ENCODE results near the gene COASY.

Gene COASY

DNA sequence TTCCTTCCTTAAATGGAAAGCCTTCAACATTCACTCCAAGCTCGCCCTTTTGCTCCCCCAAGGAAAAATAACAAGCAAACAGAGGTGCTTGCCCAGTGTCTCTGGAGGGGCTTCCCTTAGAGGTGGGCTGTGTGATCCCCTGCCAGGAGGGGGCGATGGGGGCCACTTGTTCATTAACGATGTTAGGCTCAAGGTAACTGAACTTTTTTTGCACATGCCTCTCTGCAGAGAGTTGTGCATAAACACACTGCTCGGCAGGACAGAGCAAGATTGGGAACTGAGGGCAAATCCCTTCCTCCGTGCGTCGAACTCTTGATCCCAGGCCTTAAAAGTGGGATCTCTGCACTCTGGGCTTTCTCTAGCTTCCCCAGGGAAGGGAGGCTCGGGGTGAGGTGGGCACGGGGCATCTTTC, 41.4 kb upstream of the COASY start:
- H3K27ac ChIP-seq (ENCODE audit: low read depth, low read length): peak overlapping the region; percentile 96
- H3K27me3 ChIP-seq (ENCODE audit: control insufficient read depth in 1 of 2, insufficient read depth in 2 of 2, low read length in 2 of 2): no peaks in the 10 kb centered on the region
- no peaks in the 10 kb centered on the region for H3K9me3 ChIP-seq (ENCODE audit: low read length)
- H3K4me3 ChIP-seq (ENCODE audit: low read depth in 1 of 2, low read length in 2 of 2): no peak overlapping the region
- peak overlapping the region; percentile 21 for H3K9ac ChIP-seq (ENCODE audit: low read length)
- H3K36me3 ChIP-seq (ENCODE audit: insufficient read depth, low read length): peaks cover 4% of the 10 kb centered on the region
- peaks cover 73% of the 10 kb centered on the region for H3K4me1 ChIP-seq (ENCODE audit: insufficient read depth, low read length)

DNA sequence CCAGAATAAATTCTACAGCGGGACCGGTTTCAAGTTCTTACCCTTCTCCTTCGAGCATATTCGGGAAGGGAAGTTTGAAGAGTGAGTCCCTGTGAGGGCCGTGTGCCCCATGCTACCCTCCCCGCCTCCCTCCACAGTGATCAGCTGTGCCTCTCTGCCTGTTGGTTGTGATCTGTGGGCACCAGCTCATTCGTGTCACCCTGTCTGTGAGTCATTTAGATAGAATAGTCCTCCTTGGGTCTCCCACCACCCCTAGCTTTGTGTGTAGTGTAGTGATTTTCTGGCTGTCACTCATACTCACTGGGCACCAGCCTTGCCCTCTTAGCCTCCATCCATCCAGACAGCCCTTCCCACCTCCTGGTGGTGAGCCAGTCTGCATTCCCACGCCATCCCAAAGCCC, 40.9 kb upstream of the COASY start:
- peak overlapping the region; percentile 96 for H3K27ac ChIP-seq (ENCODE audit: low read depth, low read length)
- peaks cover 4% of the 10 kb centered on the region for H3K36me3 ChIP-seq (ENCODE audit: insufficient read depth, low read length)
- H3K9me3 ChIP-seq (ENCODE audit: low read length): no peaks in the 10 kb centered on the region
- peaks cover 73% of the 10 kb centered on the region for H3K4me1 ChIP-seq (ENCODE audit: insufficient read depth, low read length)
- H3K27me3 ChIP-seq (ENCODE audit: control insufficient read depth in 1 of 2, insufficient read depth in 2 of 2, low read length in 2 of 2): no peaks in the 10 kb centered on the region
- peak overlapping the region in 1 of 2 donors; percentile 21 for H3K4me3 ChIP-seq (ENCODE audit: low read depth in 1 of 2, low read length in 2 of 2)
- peak overlapping the region; percentile 21 for H3K9ac ChIP-seq (ENCODE audit: low read length)

DNA sequence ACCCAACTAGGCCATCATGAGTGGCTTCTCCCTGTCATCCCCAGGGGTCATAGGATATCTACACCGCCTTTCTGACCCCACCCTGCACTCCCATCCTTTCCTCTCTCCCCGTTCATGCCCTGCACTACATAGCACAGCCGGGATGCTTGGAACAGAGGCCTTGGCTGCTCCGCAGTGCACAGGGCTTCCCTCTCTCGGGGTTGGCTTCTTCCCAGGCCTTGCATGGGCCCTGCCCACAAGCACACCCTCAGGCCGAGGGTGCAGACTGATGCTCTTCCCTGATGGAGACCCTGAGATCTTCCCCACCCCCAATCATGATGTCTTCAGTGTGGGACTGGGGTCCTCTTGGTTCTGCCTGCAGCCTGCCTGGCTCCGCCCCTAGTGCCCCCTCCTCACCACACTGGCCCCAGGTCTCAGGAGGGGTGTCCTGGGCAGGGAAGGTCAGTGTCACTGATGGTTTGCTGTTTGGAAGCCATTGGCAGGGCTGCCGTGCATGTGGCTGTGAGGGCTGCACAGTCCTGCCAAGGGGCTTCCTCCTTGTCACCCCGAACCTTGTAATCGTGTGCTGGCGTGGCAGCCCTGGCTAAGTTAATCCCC, 40.2 kb upstream of the COASY start:
- Histone ChIP-seq H3K9ac (ENCODE audit: low read length) (peak overlapping the region; percentile 20), H3K4me3 (ENCODE audit: low read depth in 1 of 2, low read length in 2 of 2) (no peak overlapping the region), H3K4me1 (ENCODE audit: insufficient read depth, low read length) (peaks cover 70% of the 10 kb centered on the region)

DNA sequence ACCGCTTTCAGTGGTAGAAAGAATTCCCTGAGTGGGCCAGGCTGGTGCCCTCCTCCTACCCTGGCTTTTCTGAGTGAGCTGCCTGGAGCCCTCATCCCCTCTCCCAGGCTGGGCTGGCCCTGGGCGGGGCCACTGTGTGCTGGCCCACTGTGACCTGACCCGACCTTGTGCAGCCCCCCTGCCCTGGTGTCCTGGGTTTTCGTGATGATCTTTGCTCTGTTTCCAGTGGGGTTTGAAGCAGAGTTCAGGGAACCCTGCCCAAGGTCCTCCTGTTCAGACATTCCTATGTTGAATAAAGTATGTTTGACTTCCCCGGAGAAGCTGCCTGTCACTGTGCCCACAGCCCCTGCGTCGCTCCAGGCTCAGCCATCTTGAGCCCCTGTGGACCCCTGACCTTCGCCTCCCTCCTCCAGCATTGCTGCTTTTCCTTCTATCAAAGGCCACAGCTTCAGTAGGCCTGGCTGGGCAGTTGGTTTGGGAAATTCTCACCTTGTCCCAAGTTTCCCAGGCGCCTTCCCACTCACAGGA, 39.6 kb upstream of the COASY start:
- Histone ChIP-seq H3K9ac (ENCODE audit: low read length) (peak overlapping the region; percentile 20), H3K4me3 (ENCODE audit: low read depth in 1 of 2, low read length in 2 of 2) (no peak overlapping the region), H3K27me3 (ENCODE audit: control insufficient read depth in 1 of 2, insufficient read depth in 2 of 2, low read length in 2 of 2) (no peaks in the 10 kb centered on the region), H3K27ac (ENCODE audit: low read depth, low read length) (peak overlapping the region; percentile 96), H3K36me3 (ENCODE audit: insufficient read depth, low read length) (no peaks in the 10 kb centered on the region), H3K4me1 (ENCODE audit: insufficient read depth, low read length) (peaks cover 70% of the 10 kb centered on the region), H3K9me3 (ENCODE audit: low read length) (no peaks in the 10 kb centered on the region)

More for the DNA sequence above, 40.2 kb upstream of the COASY start:
- H3K27ac ChIP-seq (ENCODE audit: low read depth, low read length): peak overlapping the region; percentile 96
- H3K36me3 ChIP-seq (ENCODE audit: insufficient read depth, low read length): peaks cover under 1% of the 10 kb centered on the region
- no peaks in the 10 kb centered on the region for H3K9me3 ChIP-seq (ENCODE audit: low read length)
- H3K27me3 ChIP-seq (ENCODE audit: control insufficient read depth in 1 of 2, insufficient read depth in 2 of 2, low read length in 2 of 2): no peaks in the 10 kb centered on the region

DNA sequence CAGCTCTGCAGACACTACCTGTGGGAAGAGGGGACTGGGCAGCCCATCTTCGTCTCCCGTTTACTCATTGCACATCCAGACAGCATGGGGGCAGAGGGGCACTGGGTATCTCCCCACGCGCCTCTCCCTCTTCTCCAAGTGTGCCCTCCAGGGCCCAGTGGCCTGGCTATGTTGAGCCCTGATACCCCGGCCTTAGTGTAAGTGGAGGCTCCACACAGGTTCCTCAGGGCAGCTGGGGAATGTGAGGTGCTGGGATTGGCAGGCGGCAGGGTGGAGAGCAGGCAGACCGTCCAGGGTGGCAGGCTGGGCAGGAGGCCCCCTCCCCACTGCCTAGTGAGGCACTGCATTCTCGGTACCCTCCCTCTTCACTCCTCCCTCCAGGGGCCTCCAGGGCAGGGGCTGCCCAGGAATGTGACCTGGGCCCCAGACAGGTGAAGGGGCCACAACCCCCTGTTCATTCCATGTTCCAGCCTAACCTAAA, 39.1 kb upstream of the COASY start:
- peak overlapping the region; percentile 96 for H3K27ac ChIP-seq (ENCODE audit: low read depth, low read length)
- H3K9me3 ChIP-seq (ENCODE audit: low read length): no peaks in the 10 kb centered on the region
- peaks cover 67% of the 10 kb centered on the region for H3K4me1 ChIP-seq (ENCODE audit: insufficient read depth, low read length)
- peak overlapping the region; percentile 20 for H3K9ac ChIP-seq (ENCODE audit: low read length)
- no peaks in the 10 kb centered on the region for H3K36me3 ChIP-seq (ENCODE audit: insufficient read depth, low read length)
- no peaks in the 10 kb centered on the region for H3K27me3 ChIP-seq (ENCODE audit: control insufficient read depth in 1 of 2, insufficient read depth in 2 of 2, low read length in 2 of 2)
- H3K4me3 ChIP-seq (ENCODE audit: low read depth in 1 of 2, low read length in 2 of 2): no peak overlapping the region

DNA sequence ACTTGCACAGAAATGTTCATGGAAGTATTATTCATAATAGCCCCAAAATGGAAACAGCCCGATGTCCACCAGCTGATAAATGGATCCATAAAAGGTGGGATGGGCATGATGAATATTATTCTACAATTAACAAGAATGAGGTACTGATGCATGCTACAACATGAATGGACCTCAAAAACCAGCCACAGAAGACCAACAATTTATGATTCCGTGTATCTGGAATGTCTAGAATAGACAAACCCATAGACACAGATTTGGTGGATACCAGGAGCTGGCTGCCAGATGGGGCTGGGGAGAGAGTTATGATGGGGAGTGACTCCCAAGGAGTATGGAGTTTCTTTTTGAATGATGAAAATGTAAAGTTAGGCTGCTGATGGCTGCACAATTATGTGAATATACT, 36.7 kb upstream of the COASY start:
- no peaks in the 10 kb centered on the region for H3K9me3 ChIP-seq (ENCODE audit: low read length)
- no peaks in the 10 kb centered on the region for H3K36me3 ChIP-seq (ENCODE audit: insufficient read depth, low read length)
- H3K4me1 ChIP-seq (ENCODE audit: insufficient read depth, low read length): peaks cover 43% of the 10 kb centered on the region
- no peak overlapping the region for H3K4me3 ChIP-seq (ENCODE audit: low read depth in 1 of 2, low read length in 2 of 2)
- H3K9ac ChIP-seq (ENCODE audit: low read length): no peak overlapping the region
- no peaks in the 10 kb centered on the region for H3K27me3 ChIP-seq (ENCODE audit: control insufficient read depth in 1 of 2, insufficient read depth in 2 of 2, low read length in 2 of 2)
- peak overlapping the region; percentile 29 for H3K27ac ChIP-seq (ENCODE audit: low read depth, low read length)

DNA sequence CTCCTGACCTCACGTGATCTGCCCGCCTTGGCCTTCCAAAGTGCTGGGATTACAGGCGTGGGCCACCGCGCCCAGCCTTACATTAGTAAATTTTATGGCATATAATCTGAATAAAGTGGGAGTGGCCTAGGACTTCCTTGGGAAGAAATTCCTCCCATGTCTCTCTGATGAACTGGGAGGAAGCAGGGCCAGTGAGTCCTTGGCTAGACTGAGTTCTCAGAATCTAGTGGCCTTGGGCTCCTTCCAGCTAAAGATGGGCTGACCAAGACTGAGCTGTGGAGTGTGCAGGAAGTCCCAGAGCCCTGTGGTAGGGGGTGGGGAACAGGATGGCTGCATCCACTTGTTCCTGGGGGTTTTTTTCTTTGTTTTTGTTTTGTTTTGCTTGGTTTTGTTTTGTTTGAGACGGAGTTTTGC, 35.9 kb upstream of the COASY start:
- H3K36me3 ChIP-seq (ENCODE audit: insufficient read depth, low read length): no peaks in the 10 kb centered on the region
- no peaks in the 10 kb centered on the region for H3K9me3 ChIP-seq (ENCODE audit: low read length)
- H3K4me3 ChIP-seq (ENCODE audit: low read depth in 1 of 2, low read length in 2 of 2): no peak overlapping the region
- H3K9ac ChIP-seq (ENCODE audit: low read length): no peak overlapping the region
- peak overlapping the region; percentile 35 for H3K27ac ChIP-seq (ENCODE audit: low read depth, low read length)
- peaks cover 35% of the 10 kb centered on the region for H3K4me1 ChIP-seq (ENCODE audit: insufficient read depth, low read length)
- H3K27me3 ChIP-seq (ENCODE audit: control insufficient read depth in 1 of 2, insufficient read depth in 2 of 2, low read length in 2 of 2): no peaks in the 10 kb centered on the region

DNA sequence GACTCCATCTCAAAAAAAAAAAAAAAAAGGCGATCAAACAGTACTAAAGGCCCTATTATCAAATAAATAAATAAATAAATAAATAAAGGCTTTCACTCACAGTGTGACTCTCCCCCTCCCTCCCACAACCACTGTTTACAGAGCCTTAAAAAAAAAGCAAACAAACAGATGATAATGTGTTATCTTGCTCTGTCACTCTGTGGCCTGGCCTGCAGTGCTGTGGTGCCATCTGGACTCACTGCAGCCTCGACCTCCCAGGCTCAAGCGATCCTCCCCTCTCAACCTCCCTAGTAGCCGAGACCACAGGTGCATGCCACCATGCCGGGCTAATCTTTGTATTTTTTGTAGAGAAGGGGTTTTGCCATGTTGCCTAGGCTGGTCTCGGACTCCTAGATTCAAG, 34.0 kb upstream of the COASY start:
- H3K36me3 ChIP-seq (ENCODE audit: insufficient read depth, low read length): no peaks in the 10 kb centered on the region
- no peaks in the 10 kb centered on the region for H3K9me3 ChIP-seq (ENCODE audit: low read length)
- no peaks in the 10 kb centered on the region for H3K27me3 ChIP-seq (ENCODE audit: control insufficient read depth in 1 of 2, insufficient read depth in 2 of 2, low read length in 2 of 2)
- H3K4me1 ChIP-seq (ENCODE audit: insufficient read depth, low read length): peaks cover 22% of the 10 kb centered on the region
- H3K4me3 ChIP-seq (ENCODE audit: low read depth in 1 of 2, low read length in 2 of 2): no peak overlapping the region
- no peak overlapping the region for H3K27ac ChIP-seq (ENCODE audit: low read depth, low read length)
- no peak overlapping the region for H3K9ac ChIP-seq (ENCODE audit: low read length)

DNA sequence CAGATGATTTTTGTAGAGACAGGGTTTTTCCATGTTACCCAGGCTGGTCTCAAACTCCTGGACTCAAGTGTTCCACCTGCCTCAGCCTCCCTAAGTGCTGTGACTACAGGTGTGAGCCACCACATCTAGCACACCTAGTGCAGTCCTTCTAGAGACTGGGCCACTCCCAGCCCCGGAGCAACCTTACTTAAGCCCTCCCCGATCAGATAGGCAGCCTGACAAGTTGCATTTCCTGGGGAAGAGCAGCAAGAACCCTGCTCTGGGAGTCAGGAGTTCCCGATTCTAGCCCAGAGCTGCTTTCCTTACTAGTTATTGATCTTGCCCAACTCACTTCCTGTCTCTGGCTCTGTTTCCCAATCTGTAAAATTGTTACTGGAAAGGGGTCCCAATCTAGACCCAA, 32.9 kb upstream of the COASY start:
- Histone ChIP-seq H3K27ac (ENCODE audit: low read depth, low read length) (no peak overlapping the region), H3K9me3 (ENCODE audit: low read length) (no peaks in the 10 kb centered on the region), H3K36me3 (ENCODE audit: insufficient read depth, low read length) (no peaks in the 10 kb centered on the region), H3K4me3 (ENCODE audit: low read depth in 1 of 2, low read length in 2 of 2) (no peak overlapping the region), H3K27me3 (ENCODE audit: control insufficient read depth in 1 of 2, insufficient read depth in 2 of 2, low read length in 2 of 2) (no peaks in the 10 kb centered on the region), H3K4me1 (ENCODE audit: insufficient read depth, low read length) (peaks cover 16% of the 10 kb centered on the region), H3K9ac (ENCODE audit: low read length) (no peak overlapping the region)

DNA sequence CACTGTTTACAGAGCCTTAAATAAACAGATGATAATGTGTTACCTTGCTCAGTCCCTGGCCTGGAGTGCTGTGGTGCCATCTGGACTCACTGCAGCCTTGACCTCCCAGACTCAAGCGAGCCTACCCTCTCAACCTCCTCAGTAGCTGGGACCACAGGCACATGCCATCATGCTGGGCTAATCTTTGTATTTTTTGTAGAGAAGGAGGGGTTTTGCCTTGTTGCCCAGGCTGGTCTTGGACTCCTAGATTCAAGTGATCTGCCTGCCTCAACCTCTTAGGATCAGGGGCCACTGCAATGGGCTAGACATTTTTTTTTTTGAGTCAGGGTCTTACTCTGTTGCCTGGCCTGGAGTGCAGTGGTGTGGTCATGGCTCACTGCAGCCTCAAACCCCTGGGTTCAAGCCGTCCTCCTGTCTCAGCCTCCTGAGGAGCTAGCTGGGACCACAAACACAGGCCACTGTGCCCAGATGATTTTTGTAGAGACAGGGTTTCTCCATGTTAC, 30.9 kb upstream of the COASY start:
- Histone ChIP-seq H3K4me1 (ENCODE audit: insufficient read depth, low read length) (peaks cover 26% of the 10 kb centered on the region), H3K27ac (ENCODE audit: low read depth, low read length) (peak overlapping the region; percentile 63), H3K9ac (ENCODE audit: low read length) (no peak overlapping the region)

DNA sequence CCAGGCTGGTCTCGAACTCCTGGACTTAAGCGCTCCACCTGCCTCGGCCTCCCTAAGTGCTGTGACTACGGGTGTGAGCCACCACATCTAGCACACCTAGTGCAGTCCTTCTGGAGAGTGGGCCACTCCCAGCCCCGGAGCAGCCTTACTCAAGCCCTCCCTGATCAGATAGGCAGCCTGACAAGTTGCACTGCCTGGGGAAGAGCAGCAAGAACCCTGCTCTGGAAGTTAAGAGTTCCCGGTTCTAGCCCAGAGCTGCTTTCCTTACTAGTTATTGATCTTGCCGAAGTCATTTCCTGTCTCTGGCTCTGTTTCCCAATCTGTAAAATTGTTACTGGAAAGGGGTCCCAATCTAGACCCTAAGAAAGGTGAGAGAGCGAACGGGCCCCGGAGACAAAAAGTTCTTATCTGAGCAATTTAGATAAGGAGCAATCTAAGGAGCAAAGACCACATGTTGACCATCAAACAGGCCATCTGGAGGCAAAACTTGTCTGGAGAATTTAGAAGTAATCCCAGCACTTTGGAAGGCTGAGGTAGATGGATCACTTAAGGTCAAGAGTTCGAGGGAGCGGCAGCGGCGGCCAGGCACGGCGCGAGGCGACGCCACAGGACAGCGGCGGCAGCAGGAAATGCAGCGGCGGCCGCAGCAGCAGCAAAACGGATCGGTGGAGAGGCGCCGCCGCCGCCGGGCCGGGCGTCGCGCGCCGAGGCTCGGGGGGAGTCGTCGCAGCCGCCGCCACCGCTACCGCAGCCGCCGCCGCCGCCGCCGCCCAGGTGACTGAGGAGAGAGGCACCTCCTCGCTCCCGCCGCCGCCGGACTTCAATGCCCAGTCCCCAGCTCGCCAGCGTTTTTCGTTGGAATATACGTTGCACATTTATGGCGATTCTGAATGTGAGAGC, 30.2 kb upstream of the COASY start:
- Histone ChIP-seq H3K36me3 (ENCODE audit: insufficient read depth, low read length) (no peaks in the 10 kb centered on the region), H3K4me3 (ENCODE audit: low read depth in 1 of 2, low read length in 2 of 2) (peak overlapping the region in 1 of 2 donors; percentile 32), H3K27me3 (ENCODE audit: control insufficient read depth in 1 of 2, insufficient read depth in 2 of 2, low read length in 2 of 2) (no peaks in the 10 kb centered on the region), H3K27ac (ENCODE audit: low read depth, low read length) (peak overlapping the region; percentile 86), H3K9ac (ENCODE audit: low read length) (no peak overlapping the region), H3K9me3 (ENCODE audit: low read length) (no peaks in the 10 kb centered on the region), H3K4me1 (ENCODE audit: insufficient read depth, low read length) (peaks cover 23% of the 10 kb centered on the region)

More for the DNA sequence above, 30.9 kb upstream of the COASY start:
- Histone ChIP-seq H3K4me3 (ENCODE audit: low read depth in 1 of 2, low read length in 2 of 2) (no peak overlapping the region), H3K27me3 (ENCODE audit: control insufficient read depth in 1 of 2, insufficient read depth in 2 of 2, low read length in 2 of 2) (no peaks in the 10 kb centered on the region), H3K9me3 (ENCODE audit: low read length) (no peaks in the 10 kb centered on the region), H3K36me3 (ENCODE audit: insufficient read depth, low read length) (no peaks in the 10 kb centered on the region)

All from muscle layer of colon (tissue), 2 donors.